ENCODE results near the gene EXOC3. TPM values are rescaled to one million over a fixed set of nuclear protein-coding genes. Genes with fewer than 3 reads are reported as not detected.

EXOC3 gene
- total and polyA plus RNA-seq, 2 of the 8 experiments (the other 6 are each of a cell fraction or from before 2014, with no cell fraction given): 14.4 to 30.0 TPM

GRCh38 chr5:501831-502184 is 58.8 kb downstream of the EXOC3 start (continued):
- TF ChIP-seq CHD7 (IDR thresholded peaks at IDR 0.05; ENCODE audit: insufficient replicate concordance, low read length) (no peak), CBX8 (IDR thresholded peaks at IDR 0.05; ENCODE audit: borderline replicate concordance, low read depth, low read length) (no peak)
